Raji (cell line): ENCODE results near the gene PSMD10.

Experiments used
- POLR2A ChIP-seq: IDR thresholded peaks from 2 replicates; pipeline ENCODE4 v1.6.1; 2011; ENCODE audit warnings: low read depth, low read length, control low read depth; ENCODE audit not compliant: insufficient read depth

PSMD10 gene, protein sequence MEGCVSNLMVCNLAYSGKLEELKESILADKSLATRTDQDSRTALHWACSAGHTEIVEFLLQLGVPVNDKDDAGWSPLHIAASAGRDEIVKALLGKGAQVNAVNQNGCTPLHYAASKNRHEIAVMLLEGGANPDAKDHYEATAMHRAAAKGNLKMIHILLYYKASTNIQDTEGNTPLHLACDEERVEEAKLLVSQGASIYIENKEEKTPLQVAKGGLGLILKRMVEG

DNA sequence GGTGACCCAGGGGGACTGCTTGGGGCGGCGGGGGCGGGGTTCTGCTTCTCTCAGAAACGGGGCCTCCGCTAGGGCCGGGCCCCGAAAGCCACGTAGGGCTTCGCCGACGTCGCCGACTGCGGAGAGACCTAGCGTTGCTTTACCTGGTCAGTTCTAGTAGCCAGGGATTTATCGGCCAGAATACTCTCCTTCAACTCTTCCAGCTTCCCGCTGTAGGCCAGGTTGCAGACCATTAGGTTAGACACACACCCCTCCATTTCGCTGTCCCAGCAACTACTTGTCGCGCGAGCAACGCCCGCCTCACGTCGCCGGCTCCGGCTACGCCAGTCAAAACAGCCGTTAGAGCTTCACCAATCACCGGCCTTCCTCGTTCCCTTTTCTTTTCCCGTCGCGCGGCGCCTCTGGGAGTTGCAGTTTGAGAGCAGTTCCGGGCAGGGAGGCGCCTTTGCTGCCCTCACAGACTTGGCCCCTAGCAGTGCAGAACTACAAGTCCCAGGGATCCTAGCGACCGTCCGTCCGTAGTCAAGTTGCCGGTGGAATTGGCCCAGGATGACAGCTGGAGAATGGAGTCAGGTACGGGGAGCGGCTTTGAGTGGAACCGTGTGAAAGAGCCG lies at the start of gene PSMD10, which contains the start of gene ATG4A:
Gene PSMD10, minus strand, starts transcription at position 279 of the 614 bp plus-strand sequence. Its CDS starts 22 bp downstream, at position 257.
Gene ATG4A, plus strand, starts transcription at position 515 of the 614 bp plus-strand sequence. Its CDS starts 49 bp downstream, at position 564.
- TF ChIP-seq POLR2A: peak; percentile 73

DNA sequence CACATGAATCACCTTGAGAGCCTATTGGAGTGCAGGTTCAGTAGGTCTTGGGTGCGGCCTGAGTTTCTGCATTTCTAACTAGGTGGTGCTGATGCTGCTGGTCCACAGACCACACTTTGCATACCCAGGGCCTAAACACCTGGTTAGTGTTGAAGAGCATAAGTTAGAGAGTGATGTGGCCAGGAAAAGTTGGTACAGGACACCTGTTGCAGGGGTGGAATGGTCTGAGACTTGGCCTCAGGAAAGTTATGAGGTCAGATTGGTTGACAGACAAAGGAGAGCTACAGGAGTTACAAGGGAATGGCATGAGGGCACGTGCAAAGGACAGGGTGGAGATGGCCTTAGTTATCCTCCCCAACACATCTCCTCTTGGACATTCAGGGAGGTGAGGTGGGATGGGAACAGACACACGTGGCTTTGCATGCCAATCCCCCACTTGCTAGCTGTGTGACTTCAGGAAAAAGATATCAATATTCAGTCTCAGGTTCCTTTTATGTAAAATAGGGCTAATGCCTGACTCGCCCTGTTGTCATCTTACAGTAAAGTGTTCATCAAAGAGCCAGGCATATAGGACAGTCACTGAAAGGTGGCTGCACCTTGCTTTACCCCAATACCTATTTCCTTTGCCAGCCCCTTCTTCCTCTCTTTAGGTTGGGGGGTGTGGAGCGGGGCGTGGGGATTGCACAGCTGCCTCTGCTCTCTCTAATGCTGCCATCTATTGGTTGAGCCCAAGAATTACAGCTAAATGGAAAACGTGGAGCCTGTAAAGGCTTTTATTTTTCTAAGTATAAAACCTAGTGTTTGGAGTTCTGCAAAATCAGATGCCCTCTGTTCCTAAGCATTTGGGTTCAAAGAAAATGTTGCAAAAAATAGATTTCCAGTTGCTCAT lies 47.7 kb upstream of the PSMD10 start:
- TF ChIP-seq POLR2A: no peak

DNA sequence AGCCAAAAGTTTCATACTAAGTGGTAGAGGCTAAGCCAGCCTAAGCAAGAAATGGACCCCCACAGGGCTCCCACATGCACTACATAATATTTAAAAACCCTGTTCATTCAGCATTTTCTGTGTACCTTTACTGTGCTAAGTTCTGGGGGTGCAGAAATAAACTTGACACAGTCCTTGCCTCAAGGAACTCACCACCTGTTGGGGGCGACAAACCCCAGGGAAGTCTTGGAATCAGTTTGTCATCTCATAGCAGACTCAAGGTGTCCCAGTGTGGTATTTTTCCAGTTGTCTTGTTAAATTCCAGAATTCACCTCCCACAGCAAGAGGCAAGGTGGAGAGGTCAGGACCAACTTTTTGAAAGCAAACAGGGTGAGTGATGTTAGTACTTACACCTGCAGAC lies 43.4 kb upstream of the PSMD10 start:
- no peak for TF ChIP-seq POLR2A

DNA sequence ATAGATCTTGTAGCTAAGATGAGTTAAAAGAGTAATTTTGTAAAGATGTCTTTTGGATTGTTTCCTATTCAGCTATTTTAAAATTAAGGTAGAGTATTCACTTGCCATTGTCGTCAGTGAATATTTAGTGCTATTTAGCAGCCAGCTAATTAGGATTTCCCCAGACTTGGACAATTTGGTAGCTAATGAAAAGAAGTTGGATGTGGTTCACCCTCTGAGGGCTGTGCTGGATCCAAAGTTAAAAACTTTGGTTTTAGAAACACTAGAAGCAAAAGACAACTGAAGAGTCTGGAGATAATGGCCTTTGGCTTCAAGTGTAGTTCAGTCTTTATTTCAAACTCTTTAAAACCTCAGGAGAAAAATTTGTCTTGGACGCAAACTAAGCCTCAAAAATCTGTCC lies 41.5 kb upstream of the PSMD10 start:
- no peak for TF ChIP-seq POLR2A

DNA sequence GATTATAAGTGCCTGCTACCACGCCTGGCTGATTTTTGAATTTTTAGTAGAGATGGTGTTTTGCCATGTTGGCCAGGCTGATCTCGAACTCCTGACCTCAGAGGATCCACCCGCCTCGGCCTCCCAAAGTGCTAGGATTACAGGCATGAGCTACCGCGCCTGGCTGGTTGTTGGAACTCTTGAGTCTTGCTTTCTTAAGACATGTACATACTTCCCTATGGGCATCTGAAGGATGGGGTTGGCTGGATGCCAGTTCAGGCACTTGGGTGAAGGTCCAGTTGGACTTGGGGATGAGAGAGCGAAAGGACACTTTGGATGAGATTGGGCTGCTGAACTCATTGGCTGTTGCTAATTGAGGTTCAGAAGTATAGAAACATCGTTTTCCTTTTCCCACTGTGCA lies 40.7 kb upstream of the PSMD10 start:
- TF ChIP-seq POLR2A: no peak

DNA sequence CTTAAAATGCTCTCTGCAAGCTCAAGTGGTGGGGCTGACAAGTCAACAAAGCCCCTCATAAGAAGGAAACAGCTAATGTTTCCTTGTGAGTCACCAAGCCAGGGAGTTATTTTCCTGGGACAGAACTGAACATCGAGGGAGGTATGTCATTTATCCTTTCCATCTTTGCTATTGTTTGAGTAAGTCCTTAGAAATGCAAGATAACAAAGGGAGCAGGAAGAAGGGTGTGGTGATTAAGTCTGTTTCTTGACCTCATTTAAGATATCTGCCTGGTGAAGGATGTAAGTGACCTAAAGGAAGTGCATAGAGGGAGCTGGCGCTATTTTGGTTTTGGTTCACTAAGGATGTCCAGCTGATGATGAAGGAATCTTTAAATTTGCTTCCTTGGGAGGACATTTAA lies 40.1 kb upstream of the PSMD10 start:
- TF ChIP-seq POLR2A: no peak

DNA sequence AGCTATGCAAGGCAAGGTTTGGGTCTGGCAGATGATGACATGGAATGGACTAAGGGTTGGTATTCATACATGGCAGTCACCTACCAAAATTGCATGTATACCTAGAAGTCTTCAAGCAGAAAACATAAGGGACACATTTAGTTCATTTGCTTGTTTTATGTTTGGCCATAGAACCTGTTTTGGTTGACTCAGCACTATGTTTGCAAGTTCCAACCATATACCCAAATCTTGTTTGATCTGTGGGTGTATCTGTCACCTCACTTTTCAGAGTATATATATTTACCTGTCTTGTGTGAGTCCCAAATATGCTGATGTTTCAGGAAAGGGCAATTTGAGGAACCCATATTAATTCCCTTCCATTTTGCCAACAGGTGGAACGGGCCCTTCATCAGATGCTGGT lies 39.5 kb upstream of the PSMD10 start:
- TF ChIP-seq POLR2A: no peak

DNA sequence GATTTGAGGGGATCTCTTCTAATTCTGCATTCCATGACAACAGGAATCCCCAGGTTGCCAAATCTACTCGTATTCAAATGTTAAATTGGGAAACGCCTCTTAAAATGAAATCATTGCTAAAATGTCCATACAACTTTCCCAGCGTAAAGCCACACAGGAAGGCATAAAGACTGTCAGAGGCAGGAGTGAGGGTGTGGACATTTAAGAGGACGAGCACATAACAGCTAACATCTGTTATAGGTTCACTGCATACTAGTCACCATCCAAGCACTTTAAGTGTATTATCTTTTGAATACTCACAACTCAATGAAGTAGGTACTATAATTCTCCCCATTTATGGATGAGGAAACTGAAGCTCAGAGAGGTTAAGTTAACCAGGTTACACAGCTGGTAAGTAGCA lies 35.8 kb upstream of the PSMD10 start:
- TF ChIP-seq POLR2A: no peak

DNA sequence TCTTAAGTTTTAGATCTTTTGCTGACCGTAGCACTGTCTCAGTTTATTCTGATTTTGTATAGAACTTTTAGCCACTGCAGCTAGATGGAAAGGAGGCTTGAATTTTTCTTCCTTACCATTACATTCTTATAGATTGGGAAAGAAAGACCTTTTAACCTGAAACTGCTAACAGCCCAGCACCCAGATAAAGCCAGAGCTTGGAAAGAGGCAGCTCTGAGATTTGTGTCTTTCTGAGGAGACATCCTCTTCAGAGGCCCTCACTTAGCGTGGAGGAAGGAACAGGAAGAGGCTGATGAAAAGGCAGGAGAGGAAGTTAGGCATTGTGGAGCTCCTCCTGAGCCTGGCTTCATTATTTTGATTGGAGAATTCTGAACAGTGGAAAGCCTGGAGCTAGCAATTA lies 35.3 kb upstream of the PSMD10 start:
- TF ChIP-seq POLR2A: no peak

DNA sequence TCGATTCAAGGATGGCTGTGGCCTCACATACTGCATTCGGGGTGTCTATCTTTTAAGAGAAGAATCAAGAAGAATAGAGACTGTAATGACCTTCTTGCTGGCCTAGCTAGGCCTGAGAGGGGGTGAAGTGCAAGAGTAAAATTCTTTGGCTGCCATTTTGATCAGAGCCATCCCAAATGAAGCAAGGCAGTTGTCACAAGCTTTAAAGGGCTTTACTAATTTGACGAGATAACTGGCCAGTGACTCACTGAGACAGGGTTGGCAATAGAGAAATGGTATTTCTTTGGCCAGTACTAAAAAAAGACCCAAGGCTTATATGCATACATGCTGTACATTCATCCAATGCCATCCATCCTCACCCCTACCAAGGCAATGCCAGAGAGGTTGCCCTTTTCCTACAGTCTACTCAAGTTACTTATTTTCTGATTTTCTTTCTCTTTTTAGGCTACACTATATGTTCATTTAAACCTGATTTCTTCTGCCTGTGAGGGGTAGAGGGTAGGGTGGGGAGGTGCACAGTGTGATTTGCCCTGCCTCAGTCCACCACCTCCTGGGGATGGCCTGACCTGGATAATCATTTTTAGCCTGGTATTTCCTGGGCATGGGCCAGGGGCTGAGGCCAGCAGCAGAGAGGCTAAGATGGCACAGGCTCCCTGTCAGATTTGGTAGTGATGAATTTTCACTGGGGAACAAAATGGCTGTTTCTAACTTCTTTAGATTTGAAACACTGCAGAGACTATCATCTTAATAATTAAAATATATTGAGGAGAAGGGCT lies 32.4 kb upstream of the PSMD10 start:
- TF ChIP-seq POLR2A: no peak

DNA sequence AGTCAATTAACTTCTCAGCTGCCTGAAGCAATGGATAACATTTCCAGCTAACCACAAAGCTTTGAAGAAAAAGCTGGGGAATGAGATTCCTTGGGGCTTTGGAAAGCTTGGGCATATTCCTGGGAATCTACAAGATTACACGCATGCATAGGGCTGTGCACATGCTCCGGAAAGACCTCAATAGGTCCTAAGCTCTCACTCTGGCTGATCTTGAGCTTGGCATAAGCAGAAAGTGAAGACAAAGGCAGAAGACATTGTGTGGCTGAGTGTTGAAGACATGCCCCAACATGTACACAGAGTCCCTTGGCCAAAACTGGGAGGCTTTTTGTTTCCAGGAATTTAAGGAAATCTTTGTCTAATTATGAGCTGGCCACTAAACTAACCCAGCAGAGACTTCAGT lies 31.4 kb upstream of the PSMD10 start:
- no peak for TF ChIP-seq POLR2A

DNA sequence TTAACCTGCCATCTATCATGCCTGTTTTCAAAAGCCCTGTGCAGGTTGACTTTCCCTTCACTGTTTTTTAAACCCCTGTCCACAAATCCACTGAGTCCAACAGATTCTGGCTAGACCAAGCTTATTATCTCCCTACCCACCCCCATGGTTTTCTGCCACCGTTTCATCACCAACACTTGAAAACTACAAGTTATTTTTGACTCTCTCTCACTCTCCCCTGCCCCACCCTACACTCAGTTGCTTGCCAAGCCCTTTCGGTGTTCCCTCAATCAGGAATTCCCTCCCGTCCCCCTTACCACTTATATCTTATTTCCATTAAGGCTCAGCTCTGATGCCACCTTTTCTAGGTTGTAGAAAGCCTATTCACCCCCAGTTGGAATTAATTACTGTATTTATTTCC lies 29.9 kb upstream of the PSMD10 start:
- TF ChIP-seq POLR2A: no peak

DNA sequence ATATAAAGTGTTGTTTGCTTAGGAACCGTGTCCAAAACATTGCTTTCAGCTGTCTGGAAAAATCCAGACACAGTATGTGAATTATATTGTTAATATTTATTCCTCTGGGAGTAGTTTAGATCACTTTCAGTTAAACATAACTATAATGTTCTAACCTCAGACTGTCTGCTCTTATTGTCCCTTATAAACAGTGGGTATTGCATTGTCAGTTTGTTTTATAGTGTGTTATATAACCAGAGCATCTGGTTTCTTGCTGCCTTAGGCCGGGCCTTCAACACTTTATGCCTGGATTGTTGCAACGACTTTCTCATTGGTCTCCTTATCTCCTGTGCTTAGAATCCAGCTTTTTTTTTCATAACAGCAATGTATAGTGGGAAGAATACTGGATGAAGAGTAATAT lies 26.6 kb upstream of the PSMD10 start:
- TF ChIP-seq POLR2A: no peak

DNA sequence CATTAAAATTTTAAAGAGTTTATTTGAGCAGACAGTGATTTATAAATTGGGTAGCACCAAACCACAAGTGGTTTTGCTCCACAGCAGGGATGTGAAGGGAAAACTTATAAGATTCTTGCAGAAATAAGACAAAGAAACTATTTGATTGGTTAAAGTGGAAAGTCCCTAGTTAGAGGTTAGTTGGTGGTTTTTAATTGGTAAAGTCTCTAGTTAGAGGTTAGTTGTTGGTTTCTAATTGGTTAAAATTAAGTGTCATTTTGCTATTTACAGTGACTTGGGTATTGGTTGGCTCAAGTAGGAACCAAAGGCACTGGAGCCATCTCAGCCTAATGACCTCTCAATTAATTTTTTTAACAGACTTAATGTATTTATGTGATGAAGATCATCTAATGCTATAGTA lies 23.2 kb upstream of the PSMD10 start:
- no peak for TF ChIP-seq POLR2A

DNA sequence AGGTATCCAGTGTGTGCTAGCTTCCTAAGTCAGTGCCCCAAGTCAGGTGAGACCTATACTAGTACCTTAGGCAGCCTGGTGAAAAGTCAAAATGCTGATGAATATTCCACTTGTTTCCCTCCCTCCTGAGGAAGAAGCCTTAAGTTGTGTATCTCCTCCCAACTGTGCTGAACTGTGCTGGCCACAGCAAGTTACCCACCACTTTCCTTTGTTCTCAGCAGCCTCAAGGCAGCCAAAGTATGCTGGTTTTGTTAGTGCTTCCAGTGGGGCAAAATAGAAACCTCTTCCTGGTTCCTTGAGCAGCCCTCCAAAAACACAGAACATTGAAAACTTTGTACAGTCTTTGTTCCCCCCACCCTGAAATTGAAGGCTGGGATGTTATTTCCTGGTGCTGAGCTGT lies 14.1 kb upstream of the PSMD10 start:
- TF ChIP-seq POLR2A: no peak
